A549 (cell line): ENCODE results near the gene NRDE2. TPM values are rescaled to one million over a fixed set of nuclear protein-coding genes. Genes with fewer than 3 reads are reported as not detected.
A peak's percentile ranks its signal among the peaks of the same experiment; 100 is the strongest.

Experiments used
- ATAC-seq, 2 experiments: fragments of 200-7000 bp in 1 of 2; fragments of >200 bp in 1 of 2; cut with Nextera tagmentation in 1 of 2; cut with Tn5 transposase in 1 of 2; 3 replicates each; pipeline versions ENCODE4 v1.8.0 to v1.9.1; 2018 to 2020; ENCODE audit warnings: mild to moderate bottlenecking in 1 of 2, moderate library complexity in 1 of 2
- CTCF ChIA-PET: fragments of 300-600 bp; sonication (Branson Sonifier 250); formaldehyde crosslinking; extraction: SDS; loops from one replicate; lab custom pipeline; 2021; ENCODE audit warnings: antibody characterized with exemption, inconsistent platforms; lab: Yijun Ruan, JAX
- POLR2A ChIA-PET: fragments of 350-600 bp; formaldehyde crosslinking; extraction: SDS; loops from one replicate; lab custom pipeline; 2021; ENCODE audit warnings: antibody characterized with exemption, inconsistent platforms; lab: Yijun Ruan, JAX
- DNase-seq, 2 experiments: peaks; one replicate each; pipeline versions ENCODE4 v3.0.0 to v3.0.0-alpha.2; 2011 to 2016; ENCODE audit warnings: low read depth in 1 of 2, low spot score in 1 of 2
- FAIRE-seq: peaks from 2 replicates; lab custom pipeline; 2011; peaks lifted over from hg19 to GRCh38; lab: Jason Lieb, UNC
- H3K27ac ChIP-seq, 2 experiments: fragments of >200 bp; sonication (Bioruptor Twin); formaldehyde crosslinking; 3 replicates each; pipeline ENCODE4 v1.5.1; 2016 to 2017
- H3K4me1 ChIP-seq: fragments of >200 bp; sonication (Bioruptor Twin); formaldehyde crosslinking; 3 replicates; pipeline ENCODE4 v1.6.1; 2016
- H3K4me2 ChIP-seq: fragments of >200 bp; sonication (Bioruptor Twin); formaldehyde crosslinking; 3 replicates; pipeline ENCODE4 v1.6.1; 2016
- H3K4me3 ChIP-seq: fragments of >200 bp; sonication (Bioruptor Twin); formaldehyde crosslinking; 3 replicates; pipeline ENCODE4 v1.5.1; 2016
- H3K9me3 ChIP-seq: fragments of >200 bp; sonication (Bioruptor Twin); formaldehyde crosslinking; 3 replicates; pipeline ENCODE4 v1.6.1; 2016
- CBX8 ChIP-seq: fragments of 200-600 bp; sonication (generic); IDR thresholded peaks from 2 replicates; pipeline ENCODE4 v1.6.1; 2016
- CEBPB ChIP-seq, 2 experiments: fragments of >200 bp in 1 of 2; sonication (Bioruptor Twin) in 1 of 2; formaldehyde crosslinking in 1 of 2; IDR thresholded peaks; 2 replicates each; pipeline ENCODE4 v1.6.1; 2012 to 2016
- EHF ChIP-seq: fragments of 250-450 bp; sonication (Bioruptor Pico); IDR thresholded peaks from 2 replicates; pipeline ENCODE4 v1.5.0; 2020; ENCODE audit warnings: mild to moderate bottlenecking
- EHMT2 ChIP-seq: fragments of 200-600 bp; sonication (generic); IDR thresholded peaks from 2 replicates; pipeline ENCODE4 v1.6.1; 2016; ENCODE audit warnings: antibody characterized with exemption, low read depth, mild to moderate bottlenecking, moderate library complexity
- ELK1 ChIP-seq: fragments of 150-350 bp; IDR thresholded peaks from 2 replicates; pipeline ENCODE4 v1.6.1; 2014; ENCODE audit warnings: low read depth, mild to moderate bottlenecking, low read length
- ESRRA ChIP-seq: fragments of 150-350 bp; IDR thresholded peaks from 2 replicates; pipeline ENCODE4 v1.6.1; 2014; ENCODE audit warnings: mild to moderate bottlenecking, low read length, borderline replicate concordance
- FOSL2 ChIP-seq, 2 experiments: fragments of 450-650 bp in 1 of 2; fragments of >200 bp in 1 of 2; sonication (Bioruptor Twin) in 1 of 2; formaldehyde crosslinking; IDR thresholded peaks; 2 replicates each; pipeline versions ENCODE4 v1.5.0 to v1.6.1; 2016 to 2020; ENCODE audit warnings: mild to moderate bottlenecking in 1 of 2, moderate library complexity in 1 of 2
- FOXS1 ChIP-seq: fragments of 250-450 bp; sonication (Bioruptor Pico); IDR thresholded peaks from 2 replicates; pipeline ENCODE4 v1.5.0; 2020; ENCODE audit warnings: mild to moderate bottlenecking, moderate library complexity
- GATA3 ChIP-seq: IDR thresholded peaks from 2 replicates; pipeline ENCODE4 v1.6.1; 2012; ENCODE audit warnings: borderline replicate concordance
- HDAC2 ChIP-seq: fragments of 200-600 bp; sonication (generic); IDR thresholded peaks from 2 replicates; pipeline ENCODE4 v1.6.1; 2016
- HES2 ChIP-seq: fragments of >200 bp; sonication (Bioruptor Twin); formaldehyde crosslinking; IDR thresholded peaks from 2 replicates; pipeline ENCODE4 v1.6.1; 2016
- HOXB13 ChIP-seq: fragments of 250-450 bp; sonication (Bioruptor Pico); IDR thresholded peaks from 2 replicates; pipeline ENCODE4 v1.5.0; 2020; ENCODE audit warnings: low read depth, mild to moderate bottlenecking, moderate library complexity
- HOXB5 ChIP-seq: fragments of 250-450 bp; sonication (Bioruptor Pico); IDR thresholded peaks from 2 replicates; pipeline ENCODE4 v1.5.0; 2020; ENCODE audit warnings: mild to moderate bottlenecking, moderate library complexity
- JUN ChIP-seq, 2 experiments: fragments of >200 bp; sonication (Bioruptor Twin); formaldehyde crosslinking; IDR thresholded peaks; 2 replicates in 1 of 2; 3 replicates in 1 of 2; pipeline ENCODE4 v1.6.1; 2016 to 2017
- JUNB ChIP-seq: fragments of >200 bp; sonication (Bioruptor Twin); formaldehyde crosslinking; IDR thresholded peaks from 2 replicates; pipeline ENCODE4 v1.6.1; 2016
- KDM1A ChIP-seq: fragments of 200-600 bp; sonication (generic); IDR thresholded peaks from 2 replicates; pipeline ENCODE4 v1.6.1; 2016; ENCODE audit warnings: low read depth, mild to moderate bottlenecking
- MAFK ChIP-seq: fragments of 450-650 bp; IDR thresholded peaks from 2 replicates; pipeline ENCODE4 v1.6.1; 2014; ENCODE audit not compliant: partially characterized antibody
- MYC ChIP-seq: IDR thresholded peaks from 2 replicates; pipeline ENCODE4 v1.6.1; 2012; ENCODE audit warnings: mild to moderate bottlenecking, inconsistent platforms, low read length, improper control_type of control experiment, borderline replicate concordance
- NFE2L2 ChIP-seq: fragments of 150-350 bp; conservative IDR thresholded peaks from 2 replicates; pipeline ENCODE4 v1.6.1; 2014; ENCODE audit warnings: low read length
- NPAS2 ChIP-seq: fragments of 250-450 bp; sonication (Bioruptor Pico); IDR thresholded peaks from 2 replicates; pipeline ENCODE4 v1.8.0; 2022; ENCODE audit warnings: mild to moderate bottlenecking, moderate library complexity, borderline replicate concordance
- POLR2AphosphoS2 ChIP-seq: conservative IDR thresholded peaks from 2 replicates; pipeline ENCODE4 v1.6.1; 2012; ENCODE audit warnings: low read length, improper control_type of control experiment, inconsistent platforms
- RARB ChIP-seq: fragments of 250-450 bp; sonication (Bioruptor Pico); IDR thresholded peaks from 2 replicates; pipeline ENCODE4 v1.8.0; 2021; ENCODE audit warnings: mild to moderate bottlenecking, moderate library complexity
- RCOR1 ChIP-seq: fragments of 150-350 bp; IDR thresholded peaks from 2 replicates; pipeline ENCODE4 v1.6.1; 2014; ENCODE audit warnings: antibody characterized with exemption, low read length, low read depth
- RFX5 ChIP-seq: fragments of 450-650 bp; IDR thresholded peaks from 2 replicates; pipeline ENCODE4 v1.7.1; 2014; ENCODE audit warnings: antibody characterized with exemption, mild to moderate bottlenecking, moderate library complexity
- TFCP2L1 ChIP-seq: fragments of 250-450 bp; sonication (Bioruptor Pico); IDR thresholded peaks from 2 replicates; pipeline ENCODE4 v1.5.0; 2021; ENCODE audit warnings: mild to moderate bottlenecking
- TP53 ChIP-seq: fragments of 250-450 bp; sonication (Bioruptor Pico); IDR thresholded peaks from 2 replicates; pipeline ENCODE4 v1.5.0; 2021; ENCODE audit warnings: mild to moderate bottlenecking, moderate library complexity
- ZFP36 ChIP-seq: fragments of 450-650 bp; IDR thresholded peaks from 2 replicates; pipeline ENCODE4 v1.6.1; 2014; ENCODE audit warnings: borderline replicate concordance; ENCODE audit not compliant: partially characterized antibody
- ZSCAN20 ChIP-seq: fragments of 250-450 bp; sonication (Bioruptor Pico); IDR thresholded peaks from 2 replicates; pipeline ENCODE4 v1.8.0; 2022; ENCODE audit warnings: mild to moderate bottlenecking, moderate library complexity
- WGBS: methylation state at CpG from one replicate; pipeline ENCODE4 v1.1.6; 2017; ENCODE audit errors: missing lambda C conversion rate; 5-methylcytosine and 5-hydroxymethylcytosine counted together
- polyA plus RNA-seq, 4 experiments: library from polyadenylated mRNA; depleted of rRNA in 3 of 4; stranded (reverse); fragments of >200 nt; fragmentation: RNase III in 1 of 4; extraction: RNeasy Plus Mini Kit Qiagen cat#74134 plus additional on column Dnase treatment in 1 of 4; gene quantifications; 2 replicates in 3 of 4; 3 replicates in 1 of 4; pipeline ENCODE4 v1.2.3, GENCODE V29; 2011 to 2017
- TF ChIP-seq, protein P1 (sequence below): IDR thresholded peaks from 2 replicates; pipeline ENCODE4 v1.6.1; 2012

Gene NRDE2
- polyA plus RNA-seq, 2 of the 4 experiments (the other 2 are of a cell fraction) = 11.6 to 12.7 TPM

- no peak for FAIRE-seq
- ChIA-PET POLR2A (no interaction called here), CTCF (interaction anchor here (0.7 to 1.5 kb wide), 6 partner anchors 12 to 480 kb away, joined by 3 read pairs; no protein-coding TSS in a partner anchor)
- H3K4me2 ChIP-seq = no peak overlapping the region
- no peaks in the 10 kb centered on the region for H3K9me3 ChIP-seq
- no peak for TF ChIP-seq ELK1
- TF ChIP-seq TP53 = no peak
- no peak for TF ChIP-seq RARB (CRISPR knock-in tag)
- no peak for TF ChIP-seq FOXS1 (CRISPR knock-in tag)
- TF ChIP-seq, protein P1, sequence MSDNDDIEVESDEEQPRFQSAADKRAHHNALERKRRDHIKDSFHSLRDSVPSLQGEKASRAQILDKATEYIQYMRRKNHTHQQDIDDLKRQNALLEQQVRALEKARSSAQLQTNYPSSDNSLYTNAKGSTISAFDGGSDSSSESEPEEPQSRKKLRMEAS = no peak
- no peak for TF ChIP-seq HDAC2
- TF ChIP-seq HOXB13 (CRISPR knock-in tag) = no peak
- no peak for TF ChIP-seq MAFK
- no peak for TF ChIP-seq FOSL2 (IDR thresholded peaks at IDR 0.05)
- no peak for TF ChIP-seq FOSL2 (CRISPR knock-in tag; IDR thresholded peaks at IDR 0.05)
- TF ChIP-seq ZSCAN20 (CRISPR knock-in tag) = no peak
- no peak for TF ChIP-seq EHMT2
- TF ChIP-seq JUN (IDR thresholded peaks at IDR 0.05) = no peak
- TF ChIP-seq RFX5 = no peak
- TF ChIP-seq KDM1A = no peak
- TF ChIP-seq CBX8 = no peak
- no peak overlapping the region for H3K4me3 ChIP-seq
- peak in 1 of 2 experiments; percentile 10; a peak in 1 of 6 replicates for ATAC-seq
- H3K27ac ChIP-seq = no peak overlapping the region
- 91% methylated on average over 19 of the region's 24 CpGs for WGBS
- H3K4me1 ChIP-seq = peaks cover 5% of the 10 kb centered on the region; the same call in 1 of the 3 replicates
- DNase-seq = no peak
Observed at GRCh38 chr14:90277581-90278198, 54.1 kb downstream of the NRDE2 start.

DNA sequence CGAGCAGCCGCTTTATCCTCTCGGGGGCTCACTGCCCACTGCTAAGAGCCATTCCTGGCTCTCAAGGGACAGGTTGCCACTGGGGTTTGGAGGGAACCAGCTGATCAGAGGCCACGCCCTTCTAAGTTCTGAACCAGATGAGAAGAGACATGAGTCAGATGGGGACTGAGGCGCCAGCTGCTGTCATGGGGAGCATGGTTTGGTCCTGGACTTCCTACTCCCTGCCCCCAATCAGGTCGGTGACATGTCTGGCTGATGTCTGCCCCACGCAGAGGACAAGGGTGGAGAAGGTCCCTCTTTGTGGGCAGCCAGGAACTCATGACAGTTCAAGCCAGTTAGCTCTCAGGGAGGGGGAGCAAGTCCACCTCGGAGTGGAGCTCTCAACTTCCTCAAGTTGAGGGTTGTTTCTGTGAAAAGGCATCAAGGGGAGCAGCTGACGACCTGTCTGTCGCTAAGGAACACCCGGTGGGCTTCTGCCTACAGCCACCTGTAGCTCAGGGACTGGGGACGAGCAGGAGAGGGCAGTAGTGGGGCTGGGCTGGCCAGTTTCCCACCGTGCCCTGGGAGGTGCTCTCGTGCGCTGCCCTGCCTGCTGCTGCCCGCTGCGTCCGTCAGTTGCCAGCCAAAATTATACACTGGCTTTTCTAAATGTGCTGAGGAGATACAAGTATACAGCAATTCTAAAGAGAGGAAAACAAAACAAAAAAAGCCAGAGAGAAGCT is 54.9 kb downstream of the NRDE2 start:
- H3K9me3 ChIP-seq = no peaks in the 10 kb centered on the region
- peak; percentile 17 to 24; a peak in 4 of 6 replicates for ATAC-seq
- TF ChIP-seq HOXB5 (CRISPR knock-in tag) (no peak), RCOR1 (no peak), CBX8 (no peak), RFX5 (no peak), JUNB (no peak), NFE2L2 (no peak), NPAS2 (no peak), HES2 (no peak), MAFK (no peak), HOXB13 (CRISPR knock-in tag) (no peak), POLR2AphosphoS2 (no peak), MYC (no peak), EHF (no peak), ESRRA (no peak), TFCP2L1 (CRISPR knock-in tag) (no peak), CEBPB (IDR thresholded peaks at IDR 0.05) (no peak), GATA3 (no peak), ZFP36 (no peak), JUN (IDR thresholded peaks at IDR 0.05) (no peak), EHMT2 (no peak)
- TF ChIP-seq, all 56 proteins: peak for 0
- Histone ChIP-seq H3K4me3 (no peak overlapping the region), H3K4me2 (no peak overlapping the region), H3K4me1 (peaks cover 5% of the 10 kb centered on the region; the same call in 1 of the 3 replicates), H3K27ac (no peak overlapping the region)
- no peak for DNase-seq
- FAIRE-seq = no peak
- WGBS = 89% methylated on average over 18 of the region's 18 CpGs
- ChIA-PET CTCF (interaction anchor here (0.8 to 2.1 kb wide), 4 partner anchors 9 to 423 kb away, joined by 3 to 8 read pairs (median 4); no protein-coding TSS in a partner anchor), POLR2A (no interaction called here)
